ENCODE results near the gene PIR. TPM values are rescaled to one million over a fixed set of nuclear protein-coding genes. Genes with fewer than 3 reads are reported as not detected.
A peak's percentile ranks its signal among the peaks of the same experiment; 100 is the strongest.

Gene PIR
- total RNA-seq, 4 donors from 2014 or later, result 22.1 to 56.3 (median 32.5) TPM

DNA sequence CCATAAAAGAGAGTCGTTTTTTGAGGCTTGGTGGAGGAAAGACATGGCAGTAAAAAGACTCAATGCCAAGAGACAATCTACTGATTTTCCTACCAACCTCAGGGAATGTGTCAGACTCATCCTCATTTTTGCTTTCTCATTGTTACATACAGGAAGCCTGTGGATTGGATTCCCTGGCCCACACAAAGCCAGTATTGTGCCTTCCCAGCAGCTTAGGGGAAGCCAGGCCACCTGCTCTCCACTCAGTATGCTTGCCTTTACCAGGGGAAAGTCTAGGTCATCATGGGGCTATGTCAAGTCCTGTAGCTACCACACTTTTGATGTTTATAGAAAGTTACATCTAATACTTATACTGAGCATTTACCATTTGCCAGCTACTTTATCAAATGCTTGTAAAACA is 18.4 kb upstream of the PIR start:
- Histone ChIP-seq H3K4me3 (no peak overlapping the region), H3K36me3 (no peaks in the 10 kb centered on the region), H3K4me1 (no peaks in the 10 kb centered on the region), H3K27ac (no peak overlapping the region), H3K27me3 (no peaks in the 10 kb centered on the region), H3K9me3 (no peaks in the 10 kb centered on the region)
- intact Hi-C loops (cut with DNase I), result no loop called here
- TF ChIP-seq, protein P1, sequence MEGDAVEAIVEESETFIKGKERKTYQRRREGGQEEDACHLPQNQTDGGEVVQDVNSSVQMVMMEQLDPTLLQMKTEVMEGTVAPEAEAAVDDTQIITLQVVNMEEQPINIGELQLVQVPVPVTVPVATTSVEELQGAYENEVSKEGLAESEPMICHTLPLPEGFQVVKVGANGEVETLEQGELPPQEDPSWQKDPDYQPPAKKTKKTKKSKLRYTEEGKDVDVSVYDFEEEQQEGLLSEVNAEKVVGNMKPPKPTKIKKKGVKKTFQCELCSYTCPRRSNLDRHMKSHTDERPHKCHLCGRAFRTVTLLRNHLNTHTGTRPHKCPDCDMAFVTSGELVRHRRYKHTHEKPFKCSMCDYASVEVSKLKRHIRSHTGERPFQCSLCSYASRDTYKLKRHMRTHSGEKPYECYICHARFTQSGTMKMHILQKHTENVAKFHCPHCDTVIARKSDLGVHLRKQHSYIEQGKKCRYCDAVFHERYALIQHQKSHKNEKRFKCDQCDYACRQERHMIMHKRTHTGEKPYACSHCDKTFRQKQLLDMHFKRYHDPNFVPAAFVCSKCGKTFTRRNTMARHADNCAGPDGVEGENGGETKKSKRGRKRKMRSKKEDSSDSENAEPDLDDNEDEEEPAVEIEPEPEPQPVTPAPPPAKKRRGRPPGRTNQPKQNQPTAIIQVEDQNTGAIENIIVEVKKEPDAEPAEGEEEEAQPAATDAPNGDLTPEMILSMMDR (IDR thresholded peaks at IDR 0.05), result no peak
- TF ChIP-seq POLR2A (IDR thresholded peaks at IDR 0.05), result no peak
- 40% methylated on average over 1 of the region's 1 CpG for WGBS, 2 donors
- no peak for DNase-seq

DNA sequence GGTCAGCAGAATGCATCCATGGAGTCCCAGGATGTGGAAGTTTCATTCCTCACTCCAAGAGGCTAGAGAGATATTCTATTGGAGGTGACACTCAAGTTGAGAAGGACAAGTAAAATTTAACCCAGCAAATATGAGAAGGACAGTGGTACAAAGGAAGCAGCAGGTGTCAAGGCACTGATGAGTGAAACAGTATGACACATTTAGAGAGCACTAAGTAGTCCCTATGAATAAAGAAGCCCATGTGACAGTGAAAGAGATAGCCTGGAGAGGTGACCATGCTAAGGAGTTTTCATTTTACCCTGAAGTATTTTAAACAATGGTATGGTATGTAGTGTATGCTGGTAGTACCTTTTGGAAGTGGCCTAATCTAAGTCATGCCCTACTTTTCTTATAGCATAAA is 16.7 kb upstream of the PIR start:
- Histone ChIP-seq H3K27me3 (no peaks in the 10 kb centered on the region), H3K36me3 (no peaks in the 10 kb centered on the region), H3K4me3 (no peak overlapping the region), H3K4me1 (no peaks in the 10 kb centered on the region), H3K27ac (no peak overlapping the region), H3K9me3 (no peaks in the 10 kb centered on the region)
- TF ChIP-seq POLR2A (IDR thresholded peaks at IDR 0.05), result no peak
- TF ChIP-seq, protein P1 (IDR thresholded peaks at IDR 0.05), result no peak
- intact Hi-C loops (cut with DNase I), result no loop called here
- DNase-seq, result no peak

DNA sequence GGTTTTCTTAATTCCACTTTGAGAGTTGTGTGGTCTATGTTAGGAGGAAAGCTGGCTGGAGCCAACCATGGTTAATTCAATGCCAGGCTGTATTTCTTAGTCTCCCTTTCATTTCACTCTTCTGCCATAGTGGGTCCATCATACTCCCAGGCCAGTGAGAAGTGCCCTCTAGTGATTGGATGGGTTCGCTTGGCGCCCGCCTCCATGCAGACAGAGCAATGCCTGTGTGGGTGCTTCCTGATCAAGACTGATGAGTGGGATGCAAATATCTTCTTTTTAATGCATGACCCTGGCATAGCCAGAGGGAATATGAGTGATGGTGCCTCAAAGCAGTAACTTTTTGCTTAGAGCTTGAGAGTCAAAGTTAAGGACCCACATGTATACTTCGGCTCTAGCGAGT is 13.9 kb upstream of the PIR start:
- Histone ChIP-seq H3K27me3 (no peaks in the 10 kb centered on the region), H3K4me3 (no peak overlapping the region), H3K36me3 (no peaks in the 10 kb centered on the region), H3K4me1 (no peaks in the 10 kb centered on the region), H3K27ac (no peak overlapping the region), H3K9me3 (no peaks in the 10 kb centered on the region)
- TF ChIP-seq, protein P1 (IDR thresholded peaks at IDR 0.05), result no peak
- TF ChIP-seq POLR2A (IDR thresholded peaks at IDR 0.05), result no peak
- intact Hi-C loops (cut with DNase I), result no loop called here
- 90 to 93% methylated on average over 2 of the region's 5 CpGs for WGBS, 2 donors
- no peak for DNase-seq

DNA sequence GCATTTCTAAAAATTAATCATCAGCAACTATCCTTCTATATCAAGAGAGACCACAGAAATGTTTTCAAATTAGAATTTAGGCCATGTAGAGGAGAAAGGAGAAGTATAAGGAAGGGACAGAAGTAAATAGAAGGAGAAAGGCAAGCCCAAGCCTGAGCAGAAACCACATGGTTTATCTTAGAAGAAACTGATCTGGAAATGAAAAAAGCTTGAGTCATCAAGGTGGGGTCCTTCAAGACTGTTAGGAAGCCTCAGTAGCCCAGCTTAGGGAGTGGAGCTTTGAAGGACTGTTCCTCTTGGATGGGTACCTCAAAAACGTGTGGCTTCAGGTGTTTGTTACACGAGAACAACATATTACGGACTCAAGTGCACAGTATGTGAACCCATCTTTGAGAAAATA is 12.0 kb upstream of the PIR start:
- TF ChIP-seq POLR2A (IDR thresholded peaks at IDR 0.05), result no peak
- TF ChIP-seq, protein P1 (IDR thresholded peaks at IDR 0.05), result no peak

DNA sequence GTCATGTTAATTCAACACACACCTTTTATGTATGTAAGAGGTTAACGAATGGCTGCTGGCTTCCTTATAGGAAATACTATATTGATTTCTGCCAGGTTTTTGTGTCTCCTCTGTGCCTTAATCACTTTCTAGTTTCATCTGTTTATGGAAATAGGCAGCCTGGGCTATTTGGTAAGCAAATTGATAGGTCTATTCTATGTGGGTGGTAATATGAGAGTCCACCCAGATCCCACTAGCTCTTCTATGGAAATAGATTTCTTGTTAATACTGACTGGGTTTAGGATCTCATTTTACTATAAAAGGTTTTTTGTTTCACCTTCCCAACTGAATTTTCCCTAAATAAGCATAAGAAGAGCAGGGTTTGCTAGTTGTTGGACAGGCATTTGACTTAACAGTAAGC is 11.5 kb upstream of the PIR start:
- WGBS, 2 donors, result 55 to 59% methylated on average over 1 of the region's 1 CpG
- Histone ChIP-seq H3K27ac (peak overlapping the region in 3 of 4 donors; percentile 30 to 68 (median 64)), H3K27me3 (no peaks in the 10 kb centered on the region), H3K9me3 (no peaks in the 10 kb centered on the region), H3K4me3 (no peak overlapping the region), H3K4me1 (no peaks in the 10 kb centered on the region), H3K36me3 (no peaks in the 10 kb centered on the region)
- no peak for DNase-seq
- TF ChIP-seq, protein P1 (IDR thresholded peaks at IDR 0.05), result no peak
- TF ChIP-seq POLR2A (IDR thresholded peaks at IDR 0.05), result no peak
- intact Hi-C loops (cut with DNase I), result no loop called here

More for the DNA sequence above, 12.0 kb upstream of the PIR start:
- H3K4me3 ChIP-seq, result no peak overlapping the region
- H3K36me3 ChIP-seq, result no peaks in the 10 kb centered on the region
- DNase-seq, result no peak
- intact Hi-C loops (cut with DNase I), result no loop called here
- no peaks in the 10 kb centered on the region for H3K9me3 ChIP-seq
- no peaks in the 10 kb centered on the region for H3K4me1 ChIP-seq
- WGBS, 2 donors, result 23 to 42% methylated on average over 3 of the region's 3 CpGs
- no peaks in the 10 kb centered on the region for H3K27me3 ChIP-seq
- peak overlapping the region in 3 of 4 donors; percentile 30 to 68 (median 64) for H3K27ac ChIP-seq
